Measurements from ENCODE around the gene ARFIP1. TPM values are rescaled to one million over a fixed set of nuclear protein-coding genes. Genes with fewer than 3 reads are reported as not detected.

ARFIP1 gene
- total and polyA plus RNA-seq, 2 of the 8 experiments (the other 6 are each of a cell fraction or from before 2014, with no cell fraction given), result 13.5 to 38.0 TPM

DNA sequence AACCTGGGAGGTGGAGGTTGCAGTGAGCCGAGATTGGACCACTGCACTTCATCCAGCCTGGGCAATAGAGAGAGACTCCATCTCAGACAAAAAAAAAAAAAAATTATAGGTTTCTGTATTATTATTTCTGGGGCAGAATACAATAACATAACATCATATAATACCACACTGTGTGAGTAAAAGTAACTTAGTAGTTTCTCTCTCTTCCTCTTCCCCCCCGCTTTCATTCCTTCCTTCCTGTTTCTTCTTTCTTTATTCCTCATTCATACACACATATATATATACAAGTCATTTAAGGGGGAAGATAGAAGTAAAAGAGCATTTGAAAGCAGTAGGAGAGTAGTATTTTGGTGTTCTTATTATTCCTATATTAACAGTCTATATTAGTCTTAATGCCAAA, 100.5 kb downstream of the ARFIP1 start:
- ChIA-PET POLR2A (ENCODE audit: partially characterized antibody) (no interaction called here), CTCF (ENCODE audit: partially characterized antibody) (interaction anchor here (0.8 kb wide), 1 partner anchor 380 kb away, joined by 5 read pairs; no protein-coding TSS in a partner anchor)
- TF ChIP-seq TAF1 (IDR thresholded peaks at IDR 0.05; ENCODE audit: low read depth, low read length) (no peak), RAD21 (IDR thresholded peaks at IDR 0.05 in 1 of 2, conservative IDR thresholded peaks at IDR 0.05 in 1 of 2; ENCODE audit: low read depth in 2 of 2, low read length in 2 of 2) (no peak), HDAC2 (IDR thresholded peaks at IDR 0.05; ENCODE audit: borderline replicate concordance in 1 of 2, low read depth in 2 of 2, low read length in 2 of 2) (no peak), SUZ12 (IDR thresholded peaks at IDR 0.05; ENCODE audit: low read length) (no peak)
- no peak overlapping the region for H2AK5ac ChIP-seq (ENCODE audit: low read depth, low read length)
- H3K14ac ChIP-seq (ENCODE audit: insufficient read length), result no peak overlapping the region
- no peak overlapping the region for H2BK15ac ChIP-seq (ENCODE audit: low read length)
- H4K20me1 ChIP-seq (replicated peaks in 1 of 2; ENCODE audit: control insufficient read depth in 1 of 2, insufficient read depth in 2 of 2, low read length in 2 of 2), result no peaks in the 10 kb centered on the region
- no peak overlapping the region for H3K56ac ChIP-seq (replicated peaks; ENCODE audit: insufficient read length, low read depth, low read length)
- H3K4me1 ChIP-seq (replicated peaks in 1 of 4; ENCODE audit: control insufficient read depth in 3 of 4, insufficient read depth in 4 of 4, low read length in 3 of 4), result peaks cover 0 to under 1% (median 0%) of the 10 kb centered on the region in 4 experiments; a peak in 3 of 7 replicates
- no peaks in the 10 kb centered on the region for H3K27me3 ChIP-seq (replicated peaks in 1 of 4; ENCODE audit: control insufficient read depth in 3 of 4, extremely low read depth in 1 of 4, insufficient read depth in 3 of 4, low read length in 3 of 4)
- H2BK120ac ChIP-seq (replicated peaks; ENCODE audit: low read depth, low read length), result no peak overlapping the region
- H2AFZ ChIP-seq (ENCODE audit: low read length), result no peak overlapping the region
- no peaks in the 10 kb centered on the region for H3K79me2 ChIP-seq (ENCODE audit: control insufficient read depth in 1 of 2, insufficient read depth in 2 of 2, low read length in 2 of 2)
- no peaks in the 10 kb centered on the region for H3K23me2 ChIP-seq (ENCODE audit: low read depth, low read length)
- H4K8ac ChIP-seq (ENCODE audit: extremely low read depth, insufficient read depth, low read length), result no peak overlapping the region
- H3K79me1 ChIP-seq (ENCODE audit: low read depth, low read length), result no peaks in the 10 kb centered on the region
- H3K4me3 ChIP-seq (ENCODE audit: extremely low read depth in 1 of 4, insufficient read depth in 2 of 4, low read depth in 3 of 4, low read length in 4 of 4), result no peak overlapping the region
- H3K4ac ChIP-seq (replicated peaks; ENCODE audit: insufficient read length, low read depth, low read length), result no peak overlapping the region
- FAIRE-seq (no peak), DNase-seq (ENCODE audit: low read depth in 1 of 2, low spot score in 2 of 2) (no peak)
- H2BK5ac ChIP-seq (ENCODE audit: low read depth, low read length), result no peak overlapping the region
- H3K36me3 ChIP-seq (ENCODE audit: control insufficient read depth in 2 of 4, insufficient read depth in 4 of 4, low read length in 3 of 4), result peaks cover 0 to 22% (median 6%) of the 10 kb centered on the region in 4 experiments; a peak in 3 of 8 replicates
- H3K9me3 ChIP-seq (ENCODE audit: insufficient read depth in 2 of 2, low read depth in 1 of 2, low read length in 1 of 2), result peaks cover 9 to 12% of the 10 kb centered on the region in 2 experiments
- H3K27ac ChIP-seq (ENCODE audit: low read depth, low read length), result no peak overlapping the region
- H4K5ac ChIP-seq (ENCODE audit: insufficient read length, low read depth, low read length), result no peak overlapping the region
- no peak overlapping the region for H3K4me2 ChIP-seq (ENCODE audit: insufficient read depth in 1 of 2, low read depth in 2 of 2, low read length in 2 of 2)
- H3K23ac ChIP-seq (ENCODE audit: insufficient read length), result no peak overlapping the region
- no peak overlapping the region for H4K91ac ChIP-seq (replicated peaks; ENCODE audit: insufficient read length, low read length)
- no peak overlapping the region for H3K18ac ChIP-seq (ENCODE audit: extremely low read depth, low read length)
- H2BK12ac ChIP-seq (ENCODE audit: low read depth, low read length), result no peak overlapping the region
- no peak overlapping the region for H3K9ac ChIP-seq (replicated peaks in 1 of 4; ENCODE audit: extremely low read depth in 1 of 4, low read depth in 3 of 4, low read length in 3 of 4)
- no peak overlapping the region for H2BK20ac ChIP-seq (ENCODE audit: low read length)
- WGBS, 2 experiments (ENCODE audit: extremely low coverage in 1 of 2, insufficient coverage in 1 of 2, insufficient read length in 1 of 2, insufficient replicate concordance in 2 of 2, low coverage in 1 of 2, low lambda C conversion rate in 2 of 2, missing lambda C conversion rate in 1 of 2), result 100% methylated on average over 1 to 2 of the region's 2 CpGs
